ENCODE results near the gene OVCA2.

DNA sequence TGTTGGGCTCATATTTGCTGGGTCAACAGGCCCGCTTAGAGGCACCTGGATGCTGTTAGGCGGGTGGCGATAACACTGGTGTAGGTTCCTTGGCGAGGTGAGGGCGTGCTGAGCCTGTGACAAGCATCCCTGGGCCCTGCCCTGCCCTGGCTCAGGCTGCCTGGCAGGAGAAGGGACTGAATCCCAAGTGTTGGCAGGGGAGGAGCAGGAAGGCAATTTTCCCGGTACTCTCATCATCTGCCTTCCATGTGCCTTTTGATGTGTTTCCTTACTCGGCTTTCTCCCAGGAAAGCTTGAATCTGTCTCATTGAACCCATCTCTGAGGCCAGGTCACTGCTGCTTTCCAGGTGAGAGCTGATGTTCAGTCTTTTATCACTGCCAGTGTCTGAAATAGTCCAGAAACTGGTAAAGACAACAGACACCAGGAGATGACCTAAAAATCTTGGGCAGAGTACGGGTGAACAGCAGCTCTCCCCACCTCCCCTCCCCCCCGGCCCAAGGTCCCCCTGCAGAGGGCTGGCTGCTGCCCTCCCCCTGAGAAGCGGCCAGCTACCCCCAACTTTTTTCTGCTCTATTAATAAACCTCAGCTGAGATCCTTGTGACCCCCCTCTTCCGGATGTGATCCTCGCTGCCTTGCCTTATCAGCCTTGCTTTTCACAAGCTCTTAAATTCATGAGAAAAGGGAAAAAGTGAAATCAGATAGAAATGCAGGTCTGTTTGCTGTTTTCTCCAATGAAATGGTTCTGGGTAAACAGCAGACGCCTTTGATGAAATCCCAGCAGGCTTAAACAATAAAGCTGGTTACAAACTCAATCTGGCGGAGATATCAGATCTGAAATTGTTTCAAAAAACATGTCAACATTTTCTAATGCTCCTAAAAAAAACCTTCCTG, 45.7 kb upstream of the OVCA2 start:
- TF ChIP-seq, protein P1, sequence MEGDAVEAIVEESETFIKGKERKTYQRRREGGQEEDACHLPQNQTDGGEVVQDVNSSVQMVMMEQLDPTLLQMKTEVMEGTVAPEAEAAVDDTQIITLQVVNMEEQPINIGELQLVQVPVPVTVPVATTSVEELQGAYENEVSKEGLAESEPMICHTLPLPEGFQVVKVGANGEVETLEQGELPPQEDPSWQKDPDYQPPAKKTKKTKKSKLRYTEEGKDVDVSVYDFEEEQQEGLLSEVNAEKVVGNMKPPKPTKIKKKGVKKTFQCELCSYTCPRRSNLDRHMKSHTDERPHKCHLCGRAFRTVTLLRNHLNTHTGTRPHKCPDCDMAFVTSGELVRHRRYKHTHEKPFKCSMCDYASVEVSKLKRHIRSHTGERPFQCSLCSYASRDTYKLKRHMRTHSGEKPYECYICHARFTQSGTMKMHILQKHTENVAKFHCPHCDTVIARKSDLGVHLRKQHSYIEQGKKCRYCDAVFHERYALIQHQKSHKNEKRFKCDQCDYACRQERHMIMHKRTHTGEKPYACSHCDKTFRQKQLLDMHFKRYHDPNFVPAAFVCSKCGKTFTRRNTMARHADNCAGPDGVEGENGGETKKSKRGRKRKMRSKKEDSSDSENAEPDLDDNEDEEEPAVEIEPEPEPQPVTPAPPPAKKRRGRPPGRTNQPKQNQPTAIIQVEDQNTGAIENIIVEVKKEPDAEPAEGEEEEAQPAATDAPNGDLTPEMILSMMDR (IDR thresholded peaks at IDR 0.05 in 8 of 11, conservative IDR thresholded peaks at IDR 0.05 in 3 of 11): no peak
- TF ChIP-seq POLR2AphosphoS5 (IDR thresholded peaks at IDR 0.05): no peak

All from spleen (tissue), 7 donors.